ENCODE results near the gene RIMKLB. TPM values are rescaled to one million over a fixed set of nuclear protein-coding genes. Genes with fewer than 3 reads are reported as not detected.
A peak's percentile ranks its signal among the peaks of the same experiment; 100 is the strongest.

Gene RIMKLB
- total and polyA plus RNA-seq, 2 of the 4 experiments (the other 2 are of a cell fraction): 12.5 to 18.8 TPM

- Histone ChIP-seq H3K9ac (ENCODE audit: low read depth, low read length) (no peak overlapping the region), H4K8ac (ENCODE audit: low read depth in 2 of 2, low read length in 2 of 2) (no peak overlapping the region; a peak in 1 of 4 replicates)
- dilution Hi-C loops (cut with HindIII; ENCODE audit: low sequenced_read_pairs, unreplicated experiment): no loop called here
Observed at GRCh38 chr12:8709124-8709830, 11.5 kb downstream of the RIMKLB start.

More at GRCh38 chr12:8709124-8709830, 11.5 kb downstream of the RIMKLB start:
- Histone ChIP-seq H4K20me1 (ENCODE audit: insufficient read depth, low read length) (peaks cover 9% of the 10 kb centered on the region; the same call in 1 of the 2 replicates), H3K4ac (ENCODE audit: low read depth, low read length) (no peak overlapping the region; the same call in 1 of the 2 replicates), H4K91ac (ENCODE audit: insufficient read depth, low read depth, low read length) (no peak overlapping the region; the same call in 1 of the 2 replicates), H3K18ac (ENCODE audit: low read depth, low read length) (no peak overlapping the region), H3K4me1 (ENCODE audit: control insufficient read depth, insufficient read depth, low read length) (peaks cover 3% of the 10 kb centered on the region; the same call in 1 of the 2 replicates), H3K4me3 (ENCODE audit: insufficient read depth, low read depth, low read length) (no peak overlapping the region), H3K9me3 (ENCODE audit: control insufficient read depth, insufficient read depth, low read length) (no peaks in the 10 kb centered on the region), H3K79me1 (ENCODE audit: low read depth in 1 of 2, low read length in 2 of 2) (peaks cover 16 to 31% of the 10 kb centered on the region in 2 experiments; a peak in 3 of 4 replicates), H3K56ac (ENCODE audit: extremely low read depth, insufficient read depth, low read length) (no peak overlapping the region), H2BK120ac (ENCODE audit: low read depth, low read length) (no peak overlapping the region), H2AFZ (replicated peaks; ENCODE audit: low read length, poor library complexity) (peak overlapping the region; percentile 48), H3K27ac (ENCODE audit: insufficient read depth, low read length) (no peak overlapping the region), H3K27me3 (ENCODE audit: control insufficient read depth, insufficient read depth, low read length) (no peaks in the 10 kb centered on the region), H3K4me2 (ENCODE audit: low read depth, low read length) (no peak overlapping the region; the same call in 1 of the 2 replicates), H3K9me1 (ENCODE audit: insufficient read depth, low read length) (peaks cover 7% of the 10 kb centered on the region; the same call in 1 of the 2 replicates), H3K23ac (ENCODE audit: low read depth, low read length) (peak overlapping the region; percentile 82), H3K36me3 (ENCODE audit: control insufficient read depth, insufficient read depth, low read length) (no peaks in the 10 kb centered on the region), H2AK5ac (ENCODE audit: low read depth, low read length) (peak overlapping the region; percentile 44), H3K14ac (replicated peaks; ENCODE audit: low read depth, low read length) (no peak overlapping the region), H2AK9ac (replicated peaks; ENCODE audit: low read depth, low read length, poor library complexity) (peak overlapping the region; percentile 19), H4K5ac (ENCODE audit: low read depth, low read length) (no peak overlapping the region), H2BK20ac (ENCODE audit: low read depth, low read length) (no peak overlapping the region), H2BK15ac (ENCODE audit: low read depth, low read length) (no peak overlapping the region), H2BK5ac (ENCODE audit: low read depth, low read length, poor library complexity, severe bottlenecking) (no peak overlapping the region)
- intact Hi-C loops (cut with micrococcal nuclease): no loop called here
- ChIA-PET CTCF (no interaction called here), POLR2A (ENCODE audit: unreplicated experiment) (no interaction called here)
- WGBS, 2 experiments (ENCODE audit: extremely low coverage in 2 of 2, insufficient read length in 1 of 2): 80% methylated on average over 1 of the region's 6 CpGs; no CpG with 5 or more reads in 1 of the 2 experiments
- ATAC-seq (ENCODE audit: low read depth) (0 out of 2 replicates have a peak, but pooled peaks have one; percentile 17), DNase-seq (no peak)
- no TSS peak for BruUV-seq (replicated peaks)
- in situ Hi-C loops (cut with MboI; ENCODE audit: low sequenced_read_pairs): no loop called here
- TF ChIP-seq FOS (IDR thresholded peaks at IDR 0.05; ENCODE audit: low read depth, low read length): no peak
- TF ChIP-seq, protein P1, sequence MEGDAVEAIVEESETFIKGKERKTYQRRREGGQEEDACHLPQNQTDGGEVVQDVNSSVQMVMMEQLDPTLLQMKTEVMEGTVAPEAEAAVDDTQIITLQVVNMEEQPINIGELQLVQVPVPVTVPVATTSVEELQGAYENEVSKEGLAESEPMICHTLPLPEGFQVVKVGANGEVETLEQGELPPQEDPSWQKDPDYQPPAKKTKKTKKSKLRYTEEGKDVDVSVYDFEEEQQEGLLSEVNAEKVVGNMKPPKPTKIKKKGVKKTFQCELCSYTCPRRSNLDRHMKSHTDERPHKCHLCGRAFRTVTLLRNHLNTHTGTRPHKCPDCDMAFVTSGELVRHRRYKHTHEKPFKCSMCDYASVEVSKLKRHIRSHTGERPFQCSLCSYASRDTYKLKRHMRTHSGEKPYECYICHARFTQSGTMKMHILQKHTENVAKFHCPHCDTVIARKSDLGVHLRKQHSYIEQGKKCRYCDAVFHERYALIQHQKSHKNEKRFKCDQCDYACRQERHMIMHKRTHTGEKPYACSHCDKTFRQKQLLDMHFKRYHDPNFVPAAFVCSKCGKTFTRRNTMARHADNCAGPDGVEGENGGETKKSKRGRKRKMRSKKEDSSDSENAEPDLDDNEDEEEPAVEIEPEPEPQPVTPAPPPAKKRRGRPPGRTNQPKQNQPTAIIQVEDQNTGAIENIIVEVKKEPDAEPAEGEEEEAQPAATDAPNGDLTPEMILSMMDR (conservative IDR thresholded peaks at IDR 0.05; ENCODE audit: low read depth, low read length): no peak
- no peak for TF ChIP-seq CEBPB (IDR thresholded peaks at IDR 0.05; ENCODE audit: low read depth, low read length)
- TF ChIP-seq RAD21 (IDR thresholded peaks at IDR 0.05; ENCODE audit: low read length): no peak
- no peak for TF ChIP-seq RCOR1 (IDR thresholded peaks at IDR 0.05; ENCODE audit: insufficient replicate concordance, low read length)
- no peak for TF ChIP-seq NFE2L2 (IDR thresholded peaks at IDR 0.05; ENCODE audit: low read depth, low read length)
- no peak for TF ChIP-seq USF2 (IDR thresholded peaks at IDR 0.05; ENCODE audit: low read depth, low read length)
- TF ChIP-seq BHLHE40 (IDR thresholded peaks at IDR 0.05; ENCODE audit: low read depth, low read length): no peak
- peak; percentile 63 for TF ChIP-seq MAFK (IDR thresholded peaks at IDR 0.05; ENCODE audit: low read depth, low read length)
